BE2C (cell line): ENCODE data around the gene ZCCHC9.
"Not testable (repeated sequence)": the region's sequence is repeated elsewhere in the genome, so short reads cannot be mapped to it uniquely, and the experiment has no call there.

Source experiments
- DNase-seq: peaks from one replicate; pipeline ENCODE4 v3.0.0-alpha.2; 2020
- H3K27me3 ChIP-seq: fragments of 250-450 bp; sonication (Bioruptor Pico); 2 replicates; pipeline ENCODE4 v1.5.1; 2020; ENCODE audit warnings: mild to moderate bottlenecking
- H3K36me3 ChIP-seq: fragments of 250-450 bp; sonication (Bioruptor Pico); 2 replicates; pipeline ENCODE4 v1.5.1; 2020; ENCODE audit warnings: mild to moderate bottlenecking
- H3K4me1 ChIP-seq: fragments of 250-450 bp; sonication (Bioruptor Pico); 2 replicates; pipeline ENCODE4 v1.5.1; 2020
- H3K4me3 ChIP-seq: 2 replicates; pipeline ENCODE4 v1.5.1; 2011; ENCODE audit warnings: low read depth, low read length
- H3K9me3 ChIP-seq: fragments of 250-450 bp; sonication (Bioruptor Pico); 2 replicates; pipeline ENCODE4 v1.5.1; 2020
- TF ChIP-seq, protein P1 (sequence below): IDR thresholded peaks from 2 replicates; pipeline ENCODE4 v1.5.1; 2012; ENCODE audit warnings: mild to moderate bottlenecking, low read depth, low read length

ZCCHC9 gene

DNA sequence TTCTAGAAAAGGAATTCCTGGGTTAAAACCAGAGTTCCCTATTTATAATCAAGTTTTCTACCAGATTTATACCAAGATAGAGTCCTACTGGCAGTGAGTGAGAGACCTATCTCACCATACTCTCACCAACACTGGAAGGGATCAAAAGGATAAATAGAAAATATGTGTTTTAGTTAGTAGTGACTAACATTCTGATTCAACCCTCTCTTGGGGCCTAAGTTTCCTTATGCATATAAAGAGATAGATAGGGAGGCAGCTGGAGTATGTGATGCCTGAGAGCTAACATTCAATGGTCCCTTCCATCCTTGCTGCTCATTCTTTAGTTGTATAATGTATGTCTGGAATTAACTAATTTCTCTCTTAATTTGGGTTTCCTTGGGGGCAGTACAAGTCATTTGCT lies 36.3 kb upstream of the ZCCHC9 start:
- H3K27me3 ChIP-seq, result no peaks in the 10 kb centered on the region
- H3K36me3 ChIP-seq, result no peaks in the 10 kb centered on the region
- H3K9me3 ChIP-seq, result no peaks in the 10 kb centered on the region
- H3K4me1 ChIP-seq, result peaks cover 8% of the 10 kb centered on the region
- no peak overlapping the region for H3K4me3 ChIP-seq
- no peak for DNase-seq
- TF ChIP-seq, protein P1, sequence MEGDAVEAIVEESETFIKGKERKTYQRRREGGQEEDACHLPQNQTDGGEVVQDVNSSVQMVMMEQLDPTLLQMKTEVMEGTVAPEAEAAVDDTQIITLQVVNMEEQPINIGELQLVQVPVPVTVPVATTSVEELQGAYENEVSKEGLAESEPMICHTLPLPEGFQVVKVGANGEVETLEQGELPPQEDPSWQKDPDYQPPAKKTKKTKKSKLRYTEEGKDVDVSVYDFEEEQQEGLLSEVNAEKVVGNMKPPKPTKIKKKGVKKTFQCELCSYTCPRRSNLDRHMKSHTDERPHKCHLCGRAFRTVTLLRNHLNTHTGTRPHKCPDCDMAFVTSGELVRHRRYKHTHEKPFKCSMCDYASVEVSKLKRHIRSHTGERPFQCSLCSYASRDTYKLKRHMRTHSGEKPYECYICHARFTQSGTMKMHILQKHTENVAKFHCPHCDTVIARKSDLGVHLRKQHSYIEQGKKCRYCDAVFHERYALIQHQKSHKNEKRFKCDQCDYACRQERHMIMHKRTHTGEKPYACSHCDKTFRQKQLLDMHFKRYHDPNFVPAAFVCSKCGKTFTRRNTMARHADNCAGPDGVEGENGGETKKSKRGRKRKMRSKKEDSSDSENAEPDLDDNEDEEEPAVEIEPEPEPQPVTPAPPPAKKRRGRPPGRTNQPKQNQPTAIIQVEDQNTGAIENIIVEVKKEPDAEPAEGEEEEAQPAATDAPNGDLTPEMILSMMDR, result no peak

DNA sequence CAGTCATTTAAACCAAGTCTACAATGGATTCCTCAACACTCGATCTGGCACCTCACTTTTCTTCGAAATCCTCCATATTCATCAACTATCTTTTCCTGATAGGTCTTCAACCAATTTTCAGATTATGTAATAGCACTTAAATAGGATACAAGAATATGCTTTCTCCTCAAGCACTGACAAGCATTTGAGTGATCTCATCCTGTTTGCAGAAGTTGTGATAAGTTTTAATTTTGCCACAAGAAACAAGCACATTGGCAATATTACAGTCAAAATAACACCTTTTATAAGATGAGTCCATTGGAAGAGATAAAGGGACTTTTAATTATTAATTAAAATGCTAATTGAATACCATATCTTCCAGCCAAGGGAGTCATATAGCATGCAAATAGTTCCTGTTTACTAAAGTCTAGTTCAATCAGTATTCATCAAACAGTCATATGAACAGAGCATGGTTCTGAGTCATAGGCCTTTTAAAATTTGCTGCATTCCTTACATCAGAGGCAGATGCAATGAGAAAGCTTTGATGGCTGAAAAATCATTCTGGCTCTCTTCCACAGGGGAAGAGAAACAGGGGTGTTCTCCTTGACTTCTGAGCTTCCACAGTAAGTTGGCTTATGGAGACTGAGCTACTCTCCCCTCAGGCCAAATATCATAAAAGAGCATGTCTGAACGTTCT lies 32.7 kb upstream of the ZCCHC9 start:
- TF ChIP-seq, protein P1, result no peak
- no peaks in the 10 kb centered on the region for H3K36me3 ChIP-seq
- no peak for DNase-seq

DNA sequence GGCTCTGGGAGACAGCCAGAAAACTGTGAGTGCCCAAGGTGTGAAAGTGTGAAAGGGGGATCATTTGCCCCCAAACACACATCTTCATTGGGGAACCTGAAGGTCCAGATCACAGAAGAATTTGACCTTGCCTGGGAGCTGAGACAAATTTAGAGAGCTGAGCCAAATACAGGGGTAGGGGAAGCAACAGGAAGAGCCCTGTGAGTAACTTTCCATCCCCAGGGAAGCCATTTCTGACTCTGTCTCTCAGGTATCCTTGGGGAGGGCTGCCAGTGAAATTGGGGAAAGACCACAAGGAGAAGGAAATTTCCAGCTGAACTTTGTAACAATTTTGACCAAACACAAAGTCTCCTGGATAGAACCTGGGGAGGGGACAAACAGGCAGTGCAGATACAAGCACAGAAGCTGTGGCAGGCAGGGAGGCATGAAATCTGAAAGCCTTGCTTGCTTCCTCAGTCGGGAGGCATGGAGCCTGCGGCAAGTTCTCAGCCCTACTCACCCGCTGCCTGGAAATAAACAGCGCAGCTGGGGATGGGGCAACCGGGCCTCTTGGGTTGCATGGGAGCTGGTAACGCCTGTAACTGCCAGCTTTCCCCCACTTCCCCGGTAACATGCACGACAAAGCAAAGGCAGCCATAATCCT lies 31.5 kb upstream of the ZCCHC9 start:
- Histone ChIP-seq H3K4me1 (peaks cover 15% of the 10 kb centered on the region), H3K27me3 (no peaks in the 10 kb centered on the region), H3K4me3 (peak overlapping the region; percentile 15), H3K9me3 (no peaks in the 10 kb centered on the region; the same call in 1 of the 2 replicates), H3K36me3 (no peaks in the 10 kb centered on the region)
- TF ChIP-seq, protein P1, result no peak
- DNase-seq, result peak; percentile 31

More for the DNA sequence above, 32.7 kb upstream of the ZCCHC9 start:
- Histone ChIP-seq H3K4me1 (peaks cover 15% of the 10 kb centered on the region), H3K4me3 (no peak overlapping the region), H3K27me3 (no peaks in the 10 kb centered on the region), H3K9me3 (no peaks in the 10 kb centered on the region)

DNA sequence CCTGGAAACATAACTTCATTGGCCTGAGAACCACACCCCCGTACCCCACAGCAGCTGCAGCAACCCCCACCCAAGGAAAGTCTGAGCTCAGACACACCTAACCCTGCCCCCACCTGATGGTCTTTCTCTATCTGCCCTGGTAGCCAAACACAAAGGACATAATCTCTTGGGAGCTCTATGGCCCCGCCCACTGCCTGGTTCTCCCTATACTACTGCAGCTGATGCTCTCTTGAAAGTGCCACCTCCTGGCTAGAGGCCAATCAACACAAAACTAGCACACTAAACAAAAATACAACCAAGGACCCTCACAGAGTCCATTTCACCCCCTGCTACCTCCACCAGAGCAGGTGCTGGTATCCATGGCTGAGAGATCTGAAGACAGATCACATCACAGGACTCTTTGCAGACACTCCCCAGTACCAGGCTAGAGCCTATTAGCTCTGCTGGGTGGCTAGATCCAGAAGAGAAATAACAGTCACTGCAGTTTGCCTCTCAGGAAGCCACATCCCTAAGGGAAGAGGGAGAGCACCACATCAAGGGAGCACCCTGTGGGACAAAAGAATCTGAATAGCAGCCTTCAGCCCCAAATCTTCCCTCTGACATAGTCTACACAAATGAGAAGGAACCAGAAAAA lies 30.9 kb upstream of the ZCCHC9 start:
- Histone ChIP-seq H3K4me1 (peaks cover 15% of the 10 kb centered on the region), H3K4me3 (peak overlapping the region; percentile 15)
- peak; percentile 77 for DNase-seq
- H3K27me3 ChIP-seq, H3K9me3 ChIP-seq, H3K36me3 ChIP-seq: not testable (repeated sequence)

DNA sequence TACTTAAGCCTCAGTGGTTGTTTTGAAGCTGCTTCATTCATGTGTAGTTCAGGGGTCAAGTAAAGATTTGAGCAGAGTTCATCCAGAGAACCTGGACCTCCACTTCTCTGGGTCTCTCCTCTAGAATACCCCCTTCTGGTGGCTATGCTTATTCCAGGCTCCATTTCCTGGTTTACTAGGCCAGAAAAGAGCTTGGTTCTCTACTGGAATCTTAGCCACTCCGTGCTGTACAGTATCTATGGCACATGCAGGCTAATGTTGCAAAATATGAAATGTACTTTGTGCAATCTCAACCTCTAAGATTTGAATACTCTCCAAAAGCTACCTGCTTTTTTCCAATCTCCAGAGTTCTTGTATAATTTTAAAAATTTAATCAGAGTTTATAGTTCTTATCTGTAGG lies 17.4 kb upstream of the ZCCHC9 start:
- Histone ChIP-seq H3K27me3 (no peaks in the 10 kb centered on the region), H3K36me3 (0 out of 2 replicates have a peak, but pooled peaks cover 3% of the 10 kb centered on the region), H3K4me1 (no peaks in the 10 kb centered on the region), H3K4me3 (no peak overlapping the region), H3K9me3 (no peaks in the 10 kb centered on the region)
- DNase-seq, result no peak
- TF ChIP-seq, protein P1, result no peak

DNA sequence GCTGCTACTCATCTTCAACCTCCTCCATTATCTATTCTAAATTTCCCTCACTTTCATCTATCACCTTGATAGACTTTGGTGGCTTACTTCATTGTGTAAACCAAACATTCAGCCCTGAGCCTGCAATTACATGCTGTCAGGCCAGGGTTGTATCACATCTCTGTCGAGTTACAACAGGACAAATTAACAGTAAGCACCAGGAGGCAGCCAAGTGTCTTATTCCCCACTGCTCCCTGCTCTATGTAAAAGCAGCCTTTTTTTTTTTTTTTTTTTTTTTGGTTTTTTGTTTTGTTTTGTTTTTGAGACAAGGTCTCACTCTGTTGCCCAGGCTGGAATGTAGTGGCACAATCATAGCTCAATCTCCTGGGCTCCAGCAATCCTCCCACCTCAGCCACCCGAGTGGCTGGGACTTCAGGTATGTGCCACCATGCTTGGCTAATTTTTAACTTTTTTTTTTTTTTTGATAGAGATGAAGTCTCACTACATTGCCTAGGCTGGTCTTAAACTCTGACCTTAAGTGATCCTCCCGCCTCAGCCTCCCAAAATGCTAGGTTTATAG lies 15.2 kb upstream of the ZCCHC9 start:
- H3K27me3 ChIP-seq, result no peaks in the 10 kb centered on the region
- no peak overlapping the region for H3K4me3 ChIP-seq
- H3K36me3 ChIP-seq, result 0 out of 2 replicates have a peak, but pooled peaks cover 3% of the 10 kb centered on the region
- H3K9me3 ChIP-seq, result no peaks in the 10 kb centered on the region; the same call in 1 of the 2 replicates
- no peak for DNase-seq
- H3K4me1 ChIP-seq, result no peaks in the 10 kb centered on the region
- TF ChIP-seq, protein P1, result no peak
